H1 (cell line): ENCODE results near the gene ZNF462. TPM values are rescaled to one million over a fixed set of nuclear protein-coding genes. Genes with fewer than 3 reads are reported as not detected.

Experiments used
- ATF3 ChIP-seq: IDR thresholded peaks from 2 replicates; pipeline ENCODE4 v1.6.1; 2011; ENCODE audit warnings: low read depth, mild to moderate bottlenecking, low read length; ENCODE audit not compliant: insufficient read depth
- CHD1 ChIP-seq: IDR thresholded peaks from 2 replicates; pipeline ENCODE4 v1.6.1; 2012; ENCODE audit warnings: low read depth, low read length, improper control_type of control experiment
- GABPA ChIP-seq: IDR thresholded peaks from 2 replicates; pipeline ENCODE4 v1.6.1; 2011; ENCODE audit warnings: mild to moderate bottlenecking, low read length, moderate library complexity, borderline replicate concordance; ENCODE audit not compliant: insufficient read depth
- KDM5A ChIP-seq: fragments of 200-600 bp; IDR thresholded peaks from 2 replicates; pipeline ENCODE4 v1.7.1; 2012; ENCODE audit warnings: mild to moderate bottlenecking, low read length, inconsistent platforms, mixed read lengths
- POLR2A ChIP-seq, 2 experiments: IDR thresholded peaks; 1 replicate in 1 of 2; 2 replicates in 1 of 2; pipeline ENCODE4 v1.6.1; 2011; ENCODE audit warnings: low read depth in 2 of 2, low read length in 2 of 2, mild to moderate bottlenecking in 2 of 2; ENCODE audit errors: control extremely low read depth in 1 of 2
- POU5F1 ChIP-seq: IDR thresholded peaks from 2 replicates; pipeline ENCODE4 v1.6.1; 2011; ENCODE audit warnings: low read depth, mild to moderate bottlenecking, low read length, moderate library complexity
- RXRA ChIP-seq: IDR thresholded peaks from 2 replicates; pipeline ENCODE4 v1.6.1; 2011; ENCODE audit warnings: low read depth, mild to moderate bottlenecking, low read length, moderate library complexity; ENCODE audit not compliant: insufficient read depth
- SIRT6 ChIP-seq: IDR thresholded peaks from one replicate; pipeline ENCODE4 v1.7.1; 2012; ENCODE audit warnings: low read length, inconsistent platforms
- SUZ12 ChIP-seq: fragments of 200-600 bp; sonication (generic); IDR thresholded peaks from 2 replicates; pipeline ENCODE4 v1.6.1; 2012; ENCODE audit warnings: mild to moderate bottlenecking, inconsistent platforms, low read length, moderate library complexity, mixed read lengths
- polyA plus RNA-seq, 7 experiments: library from polyadenylated mRNA; depleted of rRNA in 3 of 7; stranded (reverse) in 5 of 7; unstranded in 2 of 7; fragments of >200 nt in 5 of 7; fragments of 200-250 nt in 2 of 7; gene quantifications; 1 replicate in 5 of 7; 2 replicates in 1 of 7; 4 replicates in 1 of 7; pipeline versions ENCODE4 v1.2.1 to v1.2.3, GENCODE V29; 2011 to 2013; ENCODE audit warnings: missing spikeins in 2 of 7, mixed read lengths in 2 of 7
- total RNA-seq: library from RNA; stranded (reverse); fragmentation: NEBNext Ultra II Directional; extraction: Animal tissue kit (Norgen Biotek cat#: 25700); gene quantifications from 2 replicates; pipeline ENCODE4 v1.2.1, GENCODE V29; 2021
- TF ChIP-seq, protein P1 (sequence below): fragments of 300-600 bp; sonication (generic); IDR thresholded peaks from 2 replicates; pipeline ENCODE4 v1.7.1; 2012; ENCODE audit warnings: low read length, moderate library complexity, mild to moderate bottlenecking, inconsistent platforms; ENCODE audit not compliant: insufficient replicate concordance

Gene ZNF462
- total and polyA plus RNA-seq, 2 of the 8 experiments (the other 6 are each of a cell fraction or from before 2014, with no cell fraction given): 30.0 to 163 TPM

- TF ChIP-seq, protein P1, sequence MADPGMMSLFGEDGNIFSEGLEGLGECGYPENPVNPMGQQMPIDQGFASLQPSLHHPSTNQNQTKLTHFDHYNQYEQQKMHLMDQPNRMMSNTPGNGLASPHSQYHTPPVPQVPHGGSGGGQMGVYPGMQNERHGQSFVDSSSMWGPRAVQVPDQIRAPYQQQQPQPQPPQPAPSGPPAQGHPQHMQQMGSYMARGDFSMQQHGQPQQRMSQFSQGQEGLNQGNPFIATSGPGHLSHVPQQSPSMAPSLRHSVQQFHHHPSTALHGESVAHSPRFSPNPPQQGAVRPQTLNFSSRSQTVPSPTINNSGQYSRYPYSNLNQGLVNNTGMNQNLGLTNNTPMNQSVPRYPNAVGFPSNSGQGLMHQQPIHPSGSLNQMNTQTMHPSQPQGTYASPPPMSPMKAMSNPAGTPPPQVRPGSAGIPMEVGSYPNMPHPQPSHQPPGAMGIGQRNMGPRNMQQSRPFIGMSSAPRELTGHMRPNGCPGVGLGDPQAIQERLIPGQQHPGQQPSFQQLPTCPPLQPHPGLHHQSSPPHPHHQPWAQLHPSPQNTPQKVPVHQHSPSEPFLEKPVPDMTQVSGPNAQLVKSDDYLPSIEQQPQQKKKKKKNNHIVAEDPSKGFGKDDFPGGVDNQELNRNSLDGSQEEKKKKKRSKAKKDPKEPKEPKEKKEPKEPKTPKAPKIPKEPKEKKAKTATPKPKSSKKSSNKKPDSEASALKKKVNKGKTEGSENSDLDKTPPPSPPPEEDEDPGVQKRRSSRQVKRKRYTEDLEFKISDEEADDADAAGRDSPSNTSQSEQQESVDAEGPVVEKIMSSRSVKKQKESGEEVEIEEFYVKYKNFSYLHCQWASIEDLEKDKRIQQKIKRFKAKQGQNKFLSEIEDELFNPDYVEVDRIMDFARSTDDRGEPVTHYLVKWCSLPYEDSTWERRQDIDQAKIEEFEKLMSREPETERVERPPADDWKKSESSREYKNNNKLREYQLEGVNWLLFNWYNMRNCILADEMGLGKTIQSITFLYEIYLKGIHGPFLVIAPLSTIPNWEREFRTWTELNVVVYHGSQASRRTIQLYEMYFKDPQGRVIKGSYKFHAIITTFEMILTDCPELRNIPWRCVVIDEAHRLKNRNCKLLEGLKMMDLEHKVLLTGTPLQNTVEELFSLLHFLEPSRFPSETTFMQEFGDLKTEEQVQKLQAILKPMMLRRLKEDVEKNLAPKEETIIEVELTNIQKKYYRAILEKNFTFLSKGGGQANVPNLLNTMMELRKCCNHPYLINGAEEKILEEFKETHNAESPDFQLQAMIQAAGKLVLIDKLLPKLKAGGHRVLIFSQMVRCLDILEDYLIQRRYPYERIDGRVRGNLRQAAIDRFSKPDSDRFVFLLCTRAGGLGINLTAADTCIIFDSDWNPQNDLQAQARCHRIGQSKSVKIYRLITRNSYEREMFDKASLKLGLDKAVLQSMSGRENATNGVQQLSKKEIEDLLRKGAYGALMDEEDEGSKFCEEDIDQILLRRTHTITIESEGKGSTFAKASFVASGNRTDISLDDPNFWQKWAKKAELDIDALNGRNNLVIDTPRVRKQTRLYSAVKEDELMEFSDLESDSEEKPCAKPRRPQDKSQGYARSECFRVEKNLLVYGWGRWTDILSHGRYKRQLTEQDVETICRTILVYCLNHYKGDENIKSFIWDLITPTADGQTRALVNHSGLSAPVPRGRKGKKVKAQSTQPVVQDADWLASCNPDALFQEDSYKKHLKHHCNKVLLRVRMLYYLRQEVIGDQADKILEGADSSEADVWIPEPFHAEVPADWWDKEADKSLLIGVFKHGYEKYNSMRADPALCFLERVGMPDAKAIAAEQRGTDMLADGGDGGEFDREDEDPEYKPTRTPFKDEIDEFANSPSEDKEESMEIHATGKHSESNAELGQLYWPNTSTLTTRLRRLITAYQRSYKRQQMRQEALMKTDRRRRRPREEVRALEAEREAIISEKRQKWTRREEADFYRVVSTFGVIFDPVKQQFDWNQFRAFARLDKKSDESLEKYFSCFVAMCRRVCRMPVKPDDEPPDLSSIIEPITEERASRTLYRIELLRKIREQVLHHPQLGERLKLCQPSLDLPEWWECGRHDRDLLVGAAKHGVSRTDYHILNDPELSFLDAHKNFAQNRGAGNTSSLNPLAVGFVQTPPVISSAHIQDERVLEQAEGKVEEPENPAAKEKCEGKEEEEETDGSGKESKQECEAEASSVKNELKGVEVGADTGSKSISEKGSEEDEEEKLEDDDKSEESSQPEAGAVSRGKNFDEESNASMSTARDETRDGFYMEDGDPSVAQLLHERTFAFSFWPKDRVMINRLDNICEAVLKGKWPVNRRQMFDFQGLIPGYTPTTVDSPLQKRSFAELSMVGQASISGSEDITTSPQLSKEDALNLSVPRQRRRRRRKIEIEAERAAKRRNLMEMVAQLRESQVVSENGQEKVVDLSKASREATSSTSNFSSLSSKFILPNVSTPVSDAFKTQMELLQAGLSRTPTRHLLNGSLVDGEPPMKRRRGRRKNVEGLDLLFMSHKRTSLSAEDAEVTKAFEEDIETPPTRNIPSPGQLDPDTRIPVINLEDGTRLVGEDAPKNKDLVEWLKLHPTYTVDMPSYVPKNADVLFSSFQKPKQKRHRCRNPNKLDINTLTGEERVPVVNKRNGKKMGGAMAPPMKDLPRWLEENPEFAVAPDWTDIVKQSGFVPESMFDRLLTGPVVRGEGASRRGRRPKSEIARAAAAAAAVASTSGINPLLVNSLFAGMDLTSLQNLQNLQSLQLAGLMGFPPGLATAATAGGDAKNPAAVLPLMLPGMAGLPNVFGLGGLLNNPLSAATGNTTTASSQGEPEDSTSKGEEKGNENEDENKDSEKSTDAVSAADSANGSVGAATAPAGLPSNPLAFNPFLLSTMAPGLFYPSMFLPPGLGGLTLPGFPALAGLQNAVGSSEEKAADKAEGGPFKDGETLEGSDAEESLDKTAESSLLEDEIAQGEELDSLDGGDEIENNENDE: no peak
- TF ChIP-seq SIRT6 (no peak), GABPA (no peak), CHD1 (no peak), KDM5A (no peak), SUZ12 (no peak), POU5F1 (no peak), RXRA (no peak), ATF3 (no peak), POLR2A (IDR thresholded peaks at IDR 0.05; ENCODE audit: control extremely low read depth in 1 of 2, low read depth in 2 of 2, low read length in 2 of 2) (no peak)
These were observed 26.2 kb downstream of the ZNF462 start (continued) for GRCh38 chr9:106889061-106889590.
